Duodenal mucosa (tissue), 2 donors: ENCODE measurements around the gene SYTL3.
"Not testable (repeated sequence)": the region's sequence is repeated elsewhere in the genome, so short reads cannot be mapped to it uniquely, and the experiment has no call there.

Source experiments
- H3K27ac ChIP-seq: one replicate; pipeline ENCODE4 v1.7.0; 2013; ENCODE audit warnings: low read depth, low read length
- H3K27me3 ChIP-seq, 2 donors: one replicate each; pipeline ENCODE4 v1.7.0; 2013; ENCODE audit warnings: low read length in 2 of 2, control low read depth in 1 of 2; ENCODE audit not compliant: insufficient read depth in 2 of 2, control insufficient read depth in 1 of 2
- H3K36me3 ChIP-seq, 2 donors: one replicate each; pipeline ENCODE4 v1.7.0; 2013; ENCODE audit warnings: low read length in 2 of 2, control low read depth in 1 of 2; ENCODE audit not compliant: insufficient read depth in 2 of 2, control insufficient read depth in 1 of 2
- H3K4me1 ChIP-seq, 2 donors: one replicate each; pipeline ENCODE4 v1.7.0; 2013; ENCODE audit warnings: low read length in 2 of 2, control low read depth in 1 of 2; ENCODE audit not compliant: insufficient read depth in 2 of 2, control insufficient read depth in 1 of 2
- H3K4me3 ChIP-seq, 2 donors: one replicate each; pipeline ENCODE4 v1.7.0; 2013; ENCODE audit warnings: low read length in 2 of 2, low read depth in 1 of 2
- H3K9ac ChIP-seq, 2 donors: one replicate each; pipeline ENCODE4 v1.7.0; 2013; ENCODE audit warnings: low read length in 2 of 2, low read depth in 1 of 2
- H3K9me3 ChIP-seq, 2 donors: one replicate each; pipeline ENCODE4 v1.7.0; 2013; ENCODE audit warnings: low read length in 2 of 2, control low read depth in 1 of 2; ENCODE audit not compliant: control insufficient read depth in 1 of 2

Gene SYTL3

DNA sequence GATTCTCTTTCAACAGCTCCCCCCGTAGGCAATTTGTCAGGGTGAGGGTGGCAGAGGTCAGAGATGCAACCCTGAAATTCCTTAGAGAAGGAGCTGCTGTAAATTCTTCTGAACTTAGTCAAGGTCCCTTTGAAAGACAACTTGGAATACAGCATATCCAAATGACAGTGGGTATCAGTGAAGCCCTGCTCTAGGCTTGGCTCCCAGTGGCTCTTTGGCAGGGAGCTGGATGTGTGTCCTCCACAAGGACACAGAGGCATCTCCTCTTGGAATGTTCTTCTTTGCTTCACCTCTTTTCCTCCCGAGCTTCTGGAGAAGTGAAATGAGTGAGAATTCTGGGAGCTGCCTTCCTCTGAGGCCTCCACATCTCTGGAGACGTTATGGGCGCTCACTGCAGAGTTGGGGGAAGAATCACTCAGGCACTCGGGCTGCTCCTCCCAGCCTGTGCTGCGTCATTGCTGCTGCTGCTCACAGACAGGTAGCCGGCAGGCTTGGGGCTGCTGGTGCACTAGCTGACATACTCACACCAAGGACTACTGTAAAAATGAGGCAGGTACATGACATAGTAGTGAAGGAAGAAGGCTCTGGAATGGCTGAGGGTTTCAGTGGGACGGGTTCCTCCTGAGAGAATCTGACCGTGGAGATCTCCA lies 39.4 kb upstream of the SYTL3 start:
- H3K9ac ChIP-seq: no peak overlapping the region
- H3K9me3 ChIP-seq: no peaks in the 10 kb centered on the region
- peaks cover 37 to 87% of the 10 kb centered on the region in 2 donors for H3K36me3 ChIP-seq
- H3K27me3 ChIP-seq: no peaks in the 10 kb centered on the region
- H3K27ac ChIP-seq: no peak overlapping the region
- H3K4me3 ChIP-seq: no peak overlapping the region
- peaks cover 0 to 5% of the 10 kb centered on the region in 2 donors for H3K4me1 ChIP-seq

GRCh38 chr6:158611039-158611438 lies 38.8 kb upstream of the SYTL3 start:
- peaks cover 0 to 5% of the 10 kb centered on the region in 2 donors for H3K4me1 ChIP-seq
- no peaks in the 10 kb centered on the region for H3K9me3 ChIP-seq
- H3K36me3 ChIP-seq: peaks cover 37 to 82% of the 10 kb centered on the region in 2 donors
- H3K27ac ChIP-seq: no peak overlapping the region
- H3K9ac ChIP-seq: no peak overlapping the region
- no peaks in the 10 kb centered on the region for H3K27me3 ChIP-seq
- no peak overlapping the region for H3K4me3 ChIP-seq

DNA sequence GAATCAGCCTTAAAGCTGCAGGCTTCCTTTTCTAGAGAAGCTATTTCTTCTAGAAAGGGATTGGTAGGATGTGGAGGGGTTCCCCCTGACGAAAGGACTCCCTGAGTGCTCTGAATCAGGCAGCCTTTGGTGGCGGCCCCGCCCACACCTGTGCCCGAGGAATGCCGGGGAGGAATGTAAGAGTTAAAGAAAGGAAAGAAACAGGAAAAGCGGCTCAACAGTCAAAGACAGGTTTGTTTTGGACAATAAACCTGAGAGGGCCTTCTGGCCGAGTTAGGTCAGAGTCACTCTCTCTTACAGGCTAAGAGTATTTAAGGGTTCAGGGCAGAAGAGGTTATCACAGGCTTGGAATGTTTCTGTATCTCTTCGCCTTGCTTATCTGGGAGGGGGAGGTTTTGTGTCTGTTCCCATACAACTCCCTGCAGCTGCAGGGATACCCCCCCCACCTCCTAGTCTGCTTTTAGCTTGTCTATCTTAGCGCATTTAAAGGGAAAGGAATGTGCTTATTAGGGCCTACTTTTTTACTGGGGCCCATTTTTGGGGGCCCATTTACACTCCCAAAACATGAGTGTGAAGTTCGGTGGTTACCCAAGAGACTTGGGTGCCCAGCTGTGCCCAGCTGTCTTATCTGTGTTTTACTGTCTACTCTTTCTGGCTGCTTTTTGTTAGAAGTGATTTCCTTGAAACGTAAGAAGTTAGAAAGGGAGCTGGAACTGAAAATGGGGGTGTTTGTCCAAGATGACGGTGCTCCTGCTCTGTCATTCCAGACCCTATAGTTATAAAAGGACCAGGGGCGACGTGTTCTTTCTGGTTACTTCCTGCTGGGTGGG lies 38.1 kb upstream of the SYTL3 start:
- Histone ChIP-seq H3K4me1 (peaks cover 0 to 5% of the 10 kb centered on the region in 2 donors), H3K9me3 (no peaks in the 10 kb centered on the region), H3K36me3 (peaks cover 35 to 75% of the 10 kb centered on the region in 2 donors), H3K27me3 (no peaks in the 10 kb centered on the region), H3K4me3 (no peak overlapping the region), H3K9ac (no peak overlapping the region), H3K27ac (no peak overlapping the region)

DNA sequence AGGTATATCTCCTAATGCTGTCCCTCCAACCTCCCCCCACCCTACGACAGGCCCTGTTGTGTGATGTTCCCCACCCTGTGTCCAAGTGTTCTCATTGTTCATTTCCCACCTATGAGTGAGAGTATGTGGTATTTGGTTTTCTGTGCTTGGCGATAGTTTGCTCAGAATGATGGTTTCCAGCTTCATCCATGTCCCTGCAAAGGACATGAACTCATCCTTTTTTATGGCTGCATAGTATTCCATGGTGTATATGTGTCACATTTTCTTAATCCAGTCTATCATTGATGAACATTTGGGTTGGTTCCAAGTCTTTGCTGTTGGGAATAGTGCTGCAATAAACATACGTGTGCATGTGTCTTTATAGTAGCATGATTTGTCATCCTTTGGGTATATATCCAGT lies 35.2 kb upstream of the SYTL3 start:
- H3K4me3 ChIP-seq, H3K9ac ChIP-seq, H3K27me3 ChIP-seq, H3K4me1 ChIP-seq, H3K27ac ChIP-seq, H3K9me3 ChIP-seq: not testable (repeated sequence)
- H3K36me3 ChIP-seq: peaks cover 20 to 47% of the 10 kb centered on the region in 2 donors

DNA sequence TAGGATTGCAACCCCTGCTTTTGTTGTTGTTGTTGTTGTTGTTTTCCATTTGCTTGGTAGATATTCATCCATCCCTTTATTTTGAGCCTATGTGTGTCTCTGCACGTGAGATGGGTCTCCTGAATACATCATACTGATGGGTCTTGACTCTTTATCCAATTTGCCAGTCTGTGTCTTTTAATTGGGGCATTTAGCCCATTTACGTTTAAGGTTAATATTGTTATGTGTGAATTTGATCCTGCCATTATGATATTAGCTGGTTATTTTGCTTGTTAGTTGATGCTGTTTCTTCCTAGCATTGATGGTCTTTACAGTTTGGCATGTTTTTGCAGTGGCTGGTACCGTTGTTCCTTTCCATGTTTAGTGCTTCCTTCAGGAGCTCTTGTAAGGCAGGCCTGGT lies 31.6 kb upstream of the SYTL3 start:
- H3K27me3 ChIP-seq, H3K9ac ChIP-seq, H3K4me1 ChIP-seq, H3K9me3 ChIP-seq, H3K4me3 ChIP-seq, H3K27ac ChIP-seq: not testable (repeated sequence)
- peaks cover 4 to 46% of the 10 kb centered on the region in 2 donors for H3K36me3 ChIP-seq

DNA sequence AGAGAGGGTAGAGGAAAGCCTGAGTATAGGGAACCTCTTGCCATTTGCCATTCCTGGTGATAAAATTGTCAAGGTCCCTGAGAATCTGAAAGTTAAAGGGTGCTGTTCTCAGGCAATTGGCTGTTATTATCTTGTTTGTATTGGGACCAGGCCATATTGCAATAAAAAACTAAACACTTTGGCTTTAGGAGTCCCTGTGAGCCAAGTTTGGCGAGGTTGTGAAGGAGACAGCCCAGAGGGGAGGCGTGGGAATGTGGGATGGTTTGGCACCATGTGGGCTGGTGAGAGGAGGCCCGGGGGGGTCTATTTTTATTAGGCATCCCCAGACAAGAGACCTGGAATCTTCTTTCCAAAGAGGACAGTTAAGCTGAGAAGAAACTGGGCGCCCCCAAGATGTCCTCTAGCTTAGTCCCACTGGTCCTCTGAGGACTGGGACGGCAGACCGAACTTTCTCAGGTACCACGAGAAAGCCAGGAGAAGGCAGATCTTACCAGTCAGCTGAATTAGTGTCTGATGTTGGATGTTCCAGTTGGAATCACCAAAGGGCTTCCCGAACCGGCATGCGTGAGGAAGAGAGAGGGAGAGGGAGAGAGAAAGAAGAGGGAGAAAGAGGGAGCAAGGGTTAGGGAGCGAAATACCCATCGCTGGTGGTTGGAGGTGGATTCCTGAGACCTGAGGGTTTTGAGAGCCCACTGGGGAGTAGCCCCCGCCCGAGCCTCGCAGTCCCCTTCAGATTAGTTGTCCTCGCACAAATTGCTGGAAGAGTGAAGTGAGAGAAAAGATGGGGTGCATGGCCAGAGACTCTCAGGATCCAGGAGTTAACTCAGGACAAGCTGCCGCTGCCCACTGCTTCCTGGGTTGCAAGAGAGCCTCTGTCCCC lies 29.7 kb upstream of the SYTL3 start:
- H3K4me3 ChIP-seq: no peak overlapping the region
- no peak overlapping the region for H3K9ac ChIP-seq
- no peaks in the 10 kb centered on the region for H3K4me1 ChIP-seq
- no peak overlapping the region for H3K27ac ChIP-seq
- peaks cover 7 to 46% of the 10 kb centered on the region in 2 donors for H3K36me3 ChIP-seq
- H3K9me3 ChIP-seq: no peaks in the 10 kb centered on the region
- no peaks in the 10 kb centered on the region for H3K27me3 ChIP-seq

DNA sequence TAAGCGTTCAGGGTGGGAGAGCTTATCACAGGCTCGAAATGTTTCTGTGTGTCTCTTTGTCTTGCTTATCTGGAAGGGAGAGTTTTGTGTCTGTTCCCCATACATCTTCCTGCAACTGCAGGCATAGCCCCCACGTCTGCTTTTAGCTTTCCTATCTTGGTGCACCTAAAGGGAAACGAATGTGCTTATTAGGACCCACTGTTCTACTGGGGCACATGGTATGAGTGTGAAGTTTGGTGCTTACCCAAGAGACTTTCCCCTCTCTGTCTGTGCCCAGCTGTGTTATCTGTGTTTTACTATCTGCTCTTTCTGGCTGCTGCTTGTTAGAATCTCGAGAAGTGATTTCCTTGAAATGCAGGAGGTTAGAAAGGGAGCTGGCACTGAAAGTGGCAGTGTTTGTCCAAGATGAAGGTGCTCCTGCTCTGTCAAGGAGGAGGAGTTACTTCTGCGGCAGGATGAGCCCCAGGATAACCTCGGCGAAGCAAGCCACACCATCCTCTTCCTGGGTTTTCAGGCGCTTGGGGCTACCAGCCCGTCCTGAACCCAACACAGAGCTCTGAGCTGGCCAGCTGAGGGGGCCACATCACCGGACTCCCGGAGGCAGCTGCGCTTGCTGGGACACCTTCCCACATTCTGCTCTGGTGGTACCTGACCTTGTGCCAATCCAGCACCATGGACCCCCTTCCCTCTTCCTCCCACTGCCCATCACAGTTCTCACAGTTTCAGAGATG lies 28.7 kb upstream of the SYTL3 start:
- Histone ChIP-seq H3K4me1 (no peaks in the 10 kb centered on the region), H3K9me3 (no peaks in the 10 kb centered on the region), H3K9ac (no peak overlapping the region), H3K4me3 (no peak overlapping the region), H3K27me3 (no peaks in the 10 kb centered on the region), H3K27ac (no peak overlapping the region), H3K36me3 (peaks cover 9 to 53% of the 10 kb centered on the region in 2 donors)

GRCh38 chr6:158621694-158622544 lies 27.9 kb upstream of the SYTL3 start:
- no peak overlapping the region for H3K4me3 ChIP-seq

DNA sequence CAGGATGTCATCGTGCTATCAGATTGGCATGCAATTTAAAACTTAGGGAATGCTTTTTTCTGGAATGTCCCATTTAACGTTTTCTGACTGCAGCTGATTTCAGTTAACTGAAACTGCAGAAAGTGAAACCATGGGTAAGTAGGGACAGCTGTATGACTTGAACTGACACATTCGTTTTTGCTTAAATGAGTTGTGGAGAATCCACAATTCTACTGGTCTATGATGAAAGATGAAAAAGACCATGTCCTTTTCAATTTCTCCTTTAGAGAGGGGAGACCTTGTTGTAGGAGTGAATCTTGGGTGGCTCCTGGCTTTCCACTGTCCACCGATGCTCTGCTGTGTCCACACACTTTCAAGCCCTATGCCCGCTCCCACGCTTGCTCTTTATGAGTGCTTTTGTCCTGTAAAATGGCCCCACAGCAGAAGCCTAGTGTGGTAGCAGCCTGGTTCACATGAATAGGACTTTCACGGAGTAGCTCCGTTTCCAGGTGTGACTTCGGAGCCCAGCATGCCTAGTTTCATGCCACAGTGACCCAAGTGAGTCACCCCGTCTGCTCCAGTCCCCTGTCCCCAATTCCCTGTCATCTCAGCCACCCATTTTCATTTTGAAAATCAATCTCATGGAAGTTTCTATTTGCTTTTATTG lies 27.2 kb upstream of the SYTL3 start:
- H3K27ac ChIP-seq: no peak overlapping the region

More at GRCh38 chr6:158621694-158622544, 27.9 kb upstream of the SYTL3 start:
- H3K27ac ChIP-seq: no peak overlapping the region
- H3K9ac ChIP-seq: no peak overlapping the region
- no peaks in the 10 kb centered on the region for H3K4me1 ChIP-seq
- peaks cover 17 to 61% of the 10 kb centered on the region in 2 donors for H3K36me3 ChIP-seq
- no peaks in the 10 kb centered on the region for H3K27me3 ChIP-seq
- H3K9me3 ChIP-seq: no peaks in the 10 kb centered on the region

More for the DNA sequence above, 27.2 kb upstream of the SYTL3 start:
- Histone ChIP-seq H3K4me1 (no peaks in the 10 kb centered on the region), H3K9me3 (no peaks in the 10 kb centered on the region), H3K9ac (no peak overlapping the region), H3K27me3 (no peaks in the 10 kb centered on the region), H3K4me3 (no peak overlapping the region), H3K36me3 (peaks cover 22 to 69% of the 10 kb centered on the region in 2 donors)
